HepG2 (cell line): ENCODE data around the gene LCN1. TPM values are rescaled to one million over a fixed set of nuclear protein-coding genes. Genes with fewer than 3 reads are reported as not detected.

Source experiments
- ATAC-seq: fragments of 200-7000 bp; cut with Tn5 transposase; 3 replicates; pipeline ENCODE4 v1.9.1; 2020; ENCODE audit warnings: mild to moderate bottlenecking, moderate library complexity
- BruUV-seq: library from RNA; stranded (reverse); fragments of 400-500 nt; replicated peaks from 2 replicates; lab custom pipeline; 2021; lab: Mats Ljungman, UMichigan
- CTCF ChIA-PET: fragments of 300-600 bp; formaldehyde crosslinking; extraction: SDS; loops from one replicate; lab custom pipeline; 2021; ENCODE audit warnings: low total read pairs, inconsistent platforms, low intra/inter-chr PET ratio; lab: Yijun Ruan, JAX
- POLR2A ChIA-PET: fragments of 350-600 bp; sonication (Branson Sonifier 250); formaldehyde crosslinking; loops from one replicate; lab custom pipeline; 2020; ENCODE audit warnings: antibody characterized with exemption, inconsistent platforms; lab: Yijun Ruan, JAX
- DNase-seq: peaks from one replicate; pipeline ENCODE4 v3.0.0-alpha.2; 2015; ENCODE audit warnings: low spot score
- FAIRE-seq: peaks from 3 replicates; lab custom pipeline; 2011; peaks lifted over from hg19 to GRCh38; lab: Jason Lieb, UNC
- H2AFZ ChIP-seq: one replicate; pipeline ENCODE4 v1.6.1; 2011; ENCODE audit warnings: low read length, inconsistent platforms
- H3K27ac ChIP-seq: fragments of 300-600 bp; 3 replicates; pipeline ENCODE4 v1.8.0; 2011; ENCODE audit warnings: mixed run types, mild to moderate bottlenecking, mixed read lengths, low read length, inconsistent platforms; ENCODE audit not compliant: insufficient read depth; ENCODE audit errors: extremely low read length
- H3K27me3 ChIP-seq, 2 experiments: fragments of 200-600 bp in 1 of 2; 2 replicates in 1 of 2; 3 replicates in 1 of 2; pipeline versions ENCODE4 v1.6.0 to v1.8.0; 2011; ENCODE audit warnings: low read length in 2 of 2, mild to moderate bottlenecking in 2 of 2, moderate library complexity in 2 of 2, inconsistent platforms in 1 of 2; ENCODE audit not compliant: insufficient read depth in 2 of 2, control insufficient read depth in 1 of 2
- H3K36me3 ChIP-seq, 2 experiments: fragments of 200-600 bp in 1 of 2; replicated peaks in 1 of 2; 2 replicates in 1 of 2; 3 replicates in 1 of 2; pipeline versions ENCODE4 v1.5.1 to v1.8.0; 2011; ENCODE audit warnings: low read length in 2 of 2, inconsistent platforms in 1 of 2; ENCODE audit not compliant: insufficient read depth in 2 of 2, control insufficient read depth in 1 of 2
- H3K4me1 ChIP-seq: 2 replicates; pipeline ENCODE4 v1.5.1; 2012; ENCODE audit warnings: low read length, inconsistent platforms; ENCODE audit not compliant: insufficient read depth
- H3K4me2 ChIP-seq: 2 replicates; pipeline ENCODE4 v1.6.0; 2011; ENCODE audit warnings: low read depth, low read length, inconsistent platforms
- H3K4me3 ChIP-seq, 3 experiments: fragments of 200-600 bp in 1 of 3; sonication (generic), shearing (Covaris generic) in 1 of 3; replicated peaks in 1 of 3; 2 replicates each; pipeline ENCODE4 v1.5.1; 2011 to 2016; ENCODE audit warnings: low read length in 3 of 3, inconsistent platforms in 2 of 3, low read depth in 2 of 3, mild to moderate bottlenecking in 2 of 3, control low read depth in 1 of 3, mixed read lengths in 1 of 3; ENCODE audit not compliant: insufficient read depth in 1 of 3
- H3K79me2 ChIP-seq: one replicate; pipeline ENCODE4 v1.6.1; 2011; ENCODE audit warnings: low read length, inconsistent platforms; ENCODE audit not compliant: insufficient read depth
- H3K9ac ChIP-seq: 2 replicates; pipeline ENCODE4 v1.6.0; 2011; ENCODE audit warnings: mild to moderate bottlenecking, low read depth, low read length, inconsistent platforms; ENCODE audit not compliant: insufficient read depth
- H3K9me3 ChIP-seq: 2 replicates; pipeline ENCODE4 v1.5.1; 2012; ENCODE audit warnings: mild to moderate bottlenecking, low read length
- H4K20me1 ChIP-seq: 2 replicates; pipeline ENCODE4 v1.6.0; 2011; ENCODE audit warnings: inconsistent platforms, mild to moderate bottlenecking, low read length, moderate library complexity; ENCODE audit not compliant: insufficient read depth
- PRDM4 ChIP-seq: sonication (generic); formaldehyde crosslinking; IDR thresholded peaks from 2 replicates; pipeline ENCODE4 v1.9.0; 2021; ENCODE audit warnings: missing genetic modification reagents, borderline replicate concordance
- TIGD3 ChIP-seq: sonication (generic); formaldehyde crosslinking; IDR thresholded peaks from 2 replicates; pipeline ENCODE4 v1.5.1; 2020; ENCODE audit warnings: mild to moderate bottlenecking, missing genetic modification reagents, borderline replicate concordance
- YY1 ChIP-seq: IDR thresholded peaks from 2 replicates; pipeline ENCODE4 v1.6.1; 2011; ENCODE audit warnings: low read length, low read depth, moderate library complexity, mild to moderate bottlenecking; ENCODE audit not compliant: insufficient read depth, insufficient replicate concordance
- ZBTB1 ChIP-seq: sonication (generic); formaldehyde crosslinking; IDR thresholded peaks from 2 replicates; pipeline ENCODE4 v1.4.0; 2020; ENCODE audit warnings: missing genetic modification reagents, borderline replicate concordance
- ZNF646 ChIP-seq: sonication (generic); formaldehyde crosslinking; IDR thresholded peaks from 2 replicates; pipeline ENCODE4 v1.9.0; 2021; ENCODE audit warnings: mild to moderate bottlenecking, missing genetic modification reagents
- WGBS: methylation state at CpG from one replicate; pipeline ENCODE4 v1.1.6; 2017; ENCODE audit warnings: low lambda C conversion rate; 5-methylcytosine and 5-hydroxymethylcytosine counted together
- in situ Hi-C: cut with HindIII; loops from 2 replicates; pipeline ENCODE4 v1.10.0; 2017; ENCODE audit warnings: low pct_unique_long_range_greater_than_20kb; ENCODE audit not compliant: extremely low pct_ligation_motif_present
- intact Hi-C: fragments of 100-400 bp; cut with micrococcal nuclease; formaldehyde crosslinking; loops from one replicate; pipeline ENCODE4 v1.10.0; 2022; ENCODE audit not compliant: unreplicated experiment
- polyA plus RNA-seq, 8 experiments: library from polyadenylated mRNA; depleted of rRNA in 3 of 8; stranded (reverse) in 7 of 8; unstranded in 1 of 8; fragments of >200 nt; fragmentation: Illumina TruSeq in 4 of 8; extraction: Trizol in 4 of 8; gene quantifications; 2 replicates each; pipeline versions ENCODE4 v1.2.1 to v1.2.3, GENCODE V29; 2011 to 2016; ENCODE audit warnings: low read depth in 4 of 8, missing spikeins in 1 of 8, mixed read lengths in 1 of 8; ENCODE audit not compliant: insufficient read depth in 1 of 8
- total RNA-seq, 5 experiments: library from RNA; depleted of rRNA; stranded (reverse); fragments of >200 nt; fragmentation: Illumina TruSeq; extraction: Trizol; gene quantifications; 2 replicates each; pipeline ENCODE4 v1.2.3, GENCODE V29; 2016; ENCODE audit warnings: low read depth in 1 of 5
- TF ChIP-seq, protein P1 (sequence below): sonication (generic); formaldehyde crosslinking; IDR thresholded peaks from 2 replicates; pipeline ENCODE4 v1.5.0; 2020; ENCODE audit warnings: missing genetic modification reagents
- TF ChIP-seq, protein P2 (sequence below): sonication (generic); formaldehyde crosslinking; IDR thresholded peaks from 2 replicates; pipeline ENCODE4 v1.4.0; 2020; ENCODE audit warnings: missing genetic modification reagents

Gene LCN1
- total and polyA plus RNA-seq, 2 of the 13 experiments (the other 11 are each of a cell fraction or from before 2014, with no cell fraction given), result not detected

GRCh38 chr9:135559606-135560005, 38.4 kb downstream of the LCN1 start:
- DNase-seq (no peak), ATAC-seq (no peak), FAIRE-seq (no peak)
- Histone ChIP-seq H3K27me3 (peaks cover 3 to 14% of the 10 kb centered on the region in 2 experiments; a peak in 4 of 5 replicates), H3K9me3 (no peaks in the 10 kb centered on the region), H3K4me1 (peaks cover 29% of the 10 kb centered on the region), H3K27ac (no peak overlapping the region), H2AFZ (no peak overlapping the region), H3K4me3 (no peak overlapping the region), H3K36me3 (no peaks in the 10 kb centered on the region), H4K20me1 (no peaks in the 10 kb centered on the region), H3K4me2 (no peak overlapping the region), H3K79me2 (no peaks in the 10 kb centered on the region), H3K9ac (no peak overlapping the region)
- whole genome bisulfite sequencing, result 3% methylated on average over 11 of the region's 11 CpGs
- intact Hi-C loops, result no loop called here
- CTCF ChIA-PET, result no interaction called here
- in situ Hi-C loops, result no loop called here
- BruUV-seq, result no TSS peak
- POLR2A ChIA-PET, result no interaction called here
- TF ChIP-seq ZBTB1 (CRISPR knock-in tag) (no peak), YY1 (no peak), PRDM4 (CRISPR knock-in tag) (no peak), ZNF646 (CRISPR knock-in tag) (no peak), TIGD3 (CRISPR knock-in tag) (no peak)
- TF ChIP-seq, protein P1, sequence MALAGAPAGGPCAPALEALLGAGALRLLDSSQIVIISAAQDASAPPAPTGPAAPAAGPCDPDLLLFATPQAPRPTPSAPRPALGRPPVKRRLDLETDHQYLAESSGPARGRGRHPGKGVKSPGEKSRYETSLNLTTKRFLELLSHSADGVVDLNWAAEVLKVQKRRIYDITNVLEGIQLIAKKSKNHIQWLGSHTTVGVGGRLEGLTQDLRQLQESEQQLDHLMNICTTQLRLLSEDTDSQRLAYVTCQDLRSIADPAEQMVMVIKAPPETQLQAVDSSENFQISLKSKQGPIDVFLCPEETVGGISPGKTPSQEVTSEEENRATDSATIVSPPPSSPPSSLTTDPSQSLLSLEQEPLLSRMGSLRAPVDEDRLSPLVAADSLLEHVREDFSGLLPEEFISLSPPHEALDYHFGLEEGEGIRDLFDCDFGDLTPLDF, result no peak
- TF ChIP-seq, protein P2, sequence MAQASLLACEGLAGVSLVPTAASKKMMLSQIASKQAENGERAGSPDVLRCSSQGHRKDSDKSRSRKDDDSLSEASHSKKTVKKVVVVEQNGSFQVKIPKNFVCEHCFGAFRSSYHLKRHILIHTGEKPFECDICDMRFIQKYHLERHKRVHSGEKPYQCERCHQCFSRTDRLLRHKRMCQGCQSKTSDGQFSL, result no peak
